LHCN-M2 (cell line): ENCODE results near the gene PRKAG2. TPM values are rescaled to one million over a fixed set of nuclear protein-coding genes. Genes with fewer than 3 reads are reported as not detected.
"Not testable (repeated sequence)": the region's sequence is repeated elsewhere in the genome, so short reads cannot be mapped to it uniquely, and the experiment has no call there.

Experiments
- DNase-seq: peaks from one replicate; pipeline ENCODE4 v3.0.0-alpha.2; 2012; ENCODE audit warnings: low read depth
- total RNA-seq: library from RNA; depleted of rRNA; stranded (reverse); fragments of >200 nt; gene quantifications from 2 replicates; pipeline ENCODE4 v1.2.3, GENCODE V29; 2014

Gene PRKAG2
- total RNA-seq, 1 experiment from 2014 or later: 24.2 TPM

- DNase-seq: no peak
Observed at GRCh38 chr7:151835636-151836035, 41.3 kb downstream of the PRKAG2 start.

DNA sequence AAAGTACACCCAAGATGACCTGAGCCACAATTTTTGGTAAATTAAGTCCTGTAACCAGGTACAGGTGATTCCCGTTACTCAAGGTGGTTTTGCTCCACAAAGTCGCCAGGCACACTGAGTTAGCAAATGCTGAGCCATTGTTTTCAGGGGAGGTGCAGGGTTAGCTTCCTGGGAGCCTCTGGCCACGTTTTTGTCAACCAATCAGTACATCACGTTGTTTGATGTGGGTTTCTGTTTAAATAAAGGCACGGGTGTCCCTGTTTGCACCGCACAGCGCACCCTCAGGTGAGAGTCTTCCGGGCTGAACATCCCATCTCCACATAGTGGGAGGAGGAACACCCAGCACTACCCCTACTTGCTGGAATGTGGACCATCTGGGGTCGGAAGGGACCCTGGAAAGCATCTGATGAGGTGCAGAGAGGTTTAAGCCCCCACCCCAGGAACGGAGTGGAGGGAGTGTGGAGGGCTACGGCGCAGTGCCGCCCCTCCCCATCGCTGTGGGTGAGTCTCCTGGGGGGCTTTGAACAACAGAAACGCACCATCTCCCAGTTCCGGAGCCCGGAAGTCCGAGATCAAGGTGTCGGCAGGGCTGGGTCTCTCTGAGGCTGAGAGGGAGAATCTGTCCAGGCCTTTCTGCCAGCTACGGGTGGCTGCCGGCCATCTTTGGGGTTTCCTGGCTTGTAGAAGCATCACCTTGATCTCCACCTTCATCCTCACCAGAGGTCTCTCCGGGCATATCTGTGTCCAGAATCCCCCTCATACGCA is 42.5 kb downstream of the PRKAG2 start:
- no peak for DNase-seq

DNA sequence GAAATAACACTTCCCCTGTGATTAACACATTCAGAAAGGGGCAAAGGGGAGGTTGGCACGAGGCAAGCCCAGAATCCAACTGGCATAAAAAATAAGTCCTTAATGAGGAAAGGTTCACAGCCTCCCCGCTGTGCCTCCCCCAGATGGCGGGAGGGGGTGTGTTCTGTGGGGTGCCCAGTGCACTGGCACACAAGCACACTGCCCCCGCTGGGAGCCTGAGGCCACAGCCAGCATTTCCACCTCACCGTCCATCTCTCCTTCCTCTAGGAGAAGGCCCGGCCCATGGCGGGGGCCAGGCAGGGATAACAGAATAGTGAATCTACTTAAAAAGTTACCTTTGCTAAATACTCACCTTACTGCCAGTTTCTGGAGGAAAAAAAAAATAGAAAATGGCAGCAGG is 43.2 kb downstream of the PRKAG2 start:
- DNase-seq: no peak

DNA sequence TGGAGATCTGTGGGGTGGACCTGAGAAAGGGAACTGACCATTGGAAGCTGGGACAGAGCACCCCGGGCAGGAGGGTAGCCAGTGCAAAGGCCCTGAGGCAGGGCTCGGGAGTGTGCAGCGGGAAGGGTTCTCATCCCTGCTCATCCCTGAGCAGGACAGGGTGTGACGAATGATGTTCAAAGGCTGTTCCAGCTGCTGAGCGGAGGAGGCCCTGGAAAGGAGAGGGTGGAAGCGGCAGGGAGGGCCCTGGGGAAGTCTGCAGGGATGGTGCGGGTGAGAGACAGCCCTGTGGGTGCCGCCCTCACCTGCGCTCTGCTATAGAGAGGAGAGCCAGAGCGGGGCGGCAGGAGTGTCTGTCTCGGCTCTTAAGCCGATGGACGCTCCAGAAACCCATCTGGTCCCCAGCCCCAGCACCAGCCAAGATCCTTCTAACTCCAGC is 43.7 kb downstream of the PRKAG2 start:
- no peak for DNase-seq

DNA sequence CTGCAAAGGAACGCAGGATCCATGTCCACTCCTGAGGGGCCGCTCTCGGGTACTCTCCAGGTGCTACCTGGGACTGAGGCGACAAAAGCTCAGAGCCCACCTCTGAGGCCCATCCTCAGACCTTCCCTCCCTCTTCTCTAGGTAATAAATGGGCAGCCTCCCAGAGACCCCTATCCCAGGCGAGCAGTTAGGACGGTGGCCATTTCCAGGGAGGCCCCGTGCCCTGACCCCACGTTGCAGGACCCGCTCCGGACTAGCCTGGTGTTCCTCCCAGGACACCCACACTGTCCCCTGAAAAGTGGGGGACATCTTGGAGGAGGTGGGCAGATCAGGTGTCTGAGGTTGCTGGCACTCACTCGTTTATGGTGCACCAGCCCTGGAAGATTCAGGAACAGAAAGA is 44.3 kb downstream of the PRKAG2 start:
- no peak for DNase-seq

- no peak for DNase-seq
Observed at GRCh38 chr7:151832138-151832537, 44.8 kb downstream of the PRKAG2 start.

DNA sequence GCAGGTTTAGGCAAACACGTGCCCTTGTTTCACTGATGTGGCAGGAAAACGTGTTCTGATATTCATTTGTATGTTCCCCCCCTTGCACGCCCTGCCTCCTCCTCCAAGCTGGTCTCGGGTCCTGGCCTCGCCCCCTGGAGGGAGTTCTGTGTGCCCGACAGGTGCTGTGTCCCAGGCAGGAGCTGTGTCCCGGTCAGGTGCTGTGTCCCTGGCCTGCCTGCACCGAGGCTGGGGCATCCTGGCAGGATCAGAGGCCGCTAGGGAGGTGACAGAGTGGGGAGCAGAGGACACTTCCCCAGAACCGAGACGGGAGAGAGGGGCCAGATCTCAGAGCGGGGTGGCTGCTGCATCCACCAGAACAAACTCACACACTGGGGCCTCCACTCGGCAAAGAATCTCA is 45.3 kb downstream of the PRKAG2 start:
- no peak for DNase-seq

- no peak for DNase-seq
Observed at GRCh38 chr7:151830121-151830830, 46.6 kb downstream of the PRKAG2 start.

- no peak for DNase-seq
Observed at GRCh38 chr7:151829707-151830106, 47.2 kb downstream of the PRKAG2 start.

- no peak for DNase-seq
Observed at GRCh38 chr7:151827620-151828019, 49.3 kb downstream of the PRKAG2 start.

- not testable (repeated sequence) for DNase-seq
Observed at GRCh38 chr7:151826316-151826715, 50.6 kb downstream of the PRKAG2 start.

GRCh38 chr7:151825721-151826120 is 51.2 kb downstream of the PRKAG2 start:
- DNase-seq: no peak

- no peak for DNase-seq
Observed at GRCh38 chr7:151824373-151824933, 52.5 kb downstream of the PRKAG2 start.

DNA sequence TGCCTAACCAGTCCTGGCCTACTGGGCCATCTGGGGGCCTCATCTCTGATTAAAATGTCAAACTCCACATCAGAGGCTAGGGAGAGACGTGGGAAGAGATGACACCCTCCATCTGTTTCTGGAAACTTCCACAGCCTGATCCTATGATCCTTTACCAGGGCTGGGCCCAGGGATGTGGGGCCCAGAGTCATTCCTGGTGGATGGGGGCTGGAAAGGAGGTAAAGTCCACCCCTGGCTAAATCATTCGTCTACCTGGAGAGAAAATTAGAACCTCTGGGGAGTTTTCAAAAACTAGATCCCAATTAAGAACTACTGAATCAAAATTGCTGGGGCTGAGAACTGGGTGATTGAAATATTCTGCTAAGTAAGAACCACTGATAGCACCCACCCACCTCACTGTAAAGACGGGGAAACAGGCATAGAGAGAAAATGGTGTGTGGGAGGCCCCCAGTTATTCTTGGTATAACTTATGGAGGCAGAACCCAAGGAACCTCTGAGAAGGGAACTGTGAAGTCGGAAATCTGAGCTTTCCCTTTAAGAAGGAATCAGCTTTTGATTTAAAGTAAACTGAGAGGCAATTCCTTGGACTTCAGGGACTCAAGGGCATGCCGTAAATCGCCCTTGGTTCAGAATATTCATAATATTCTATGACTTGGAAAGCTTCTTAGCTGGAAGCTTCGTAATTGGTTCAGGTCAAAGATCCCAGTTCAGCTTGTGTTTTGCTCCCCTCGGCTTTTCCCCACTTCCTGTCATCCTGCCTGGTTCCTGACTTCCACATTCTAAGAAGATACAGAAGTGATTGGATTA is 53.1 kb downstream of the PRKAG2 start:
- no peak for DNase-seq

DNA sequence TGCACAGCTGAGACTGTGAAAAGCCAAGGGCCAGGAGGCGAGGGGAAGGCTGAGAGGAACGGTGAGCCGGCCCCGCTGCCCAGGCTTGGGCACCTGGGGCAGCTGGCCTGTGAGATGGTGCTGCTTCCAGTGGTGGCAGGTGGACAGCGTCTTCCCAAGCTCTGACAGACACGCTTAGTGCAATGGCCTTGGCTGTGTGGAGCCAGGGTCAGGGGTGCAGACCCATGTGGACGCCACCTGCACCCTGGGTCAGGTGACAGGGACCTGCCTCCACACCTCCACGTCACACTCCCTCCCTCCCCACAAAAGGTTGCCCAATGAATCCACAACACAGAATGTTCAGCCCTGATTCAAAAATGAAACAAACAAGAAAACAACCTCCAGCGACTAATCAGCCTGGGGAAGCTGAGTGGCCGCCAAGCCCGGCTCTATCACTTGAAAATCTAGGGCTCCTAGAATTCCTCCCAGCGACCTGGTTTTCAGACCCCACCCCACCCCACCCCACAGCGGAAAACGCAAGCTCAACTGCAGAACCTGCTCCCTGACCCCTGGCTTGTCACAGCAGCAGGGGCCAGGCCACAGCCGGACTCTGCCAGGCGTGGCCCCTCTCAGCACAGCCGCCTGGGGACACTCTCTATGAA is 54.3 kb downstream of the PRKAG2 start:
- no peak for DNase-seq

GRCh38 chr7:151821806-151822540 is 54.9 kb downstream of the PRKAG2 start:
- no peak for DNase-seq

- no peak for DNase-seq
Observed at GRCh38 chr7:151821226-151821625, 55.7 kb downstream of the PRKAG2 start.

DNA sequence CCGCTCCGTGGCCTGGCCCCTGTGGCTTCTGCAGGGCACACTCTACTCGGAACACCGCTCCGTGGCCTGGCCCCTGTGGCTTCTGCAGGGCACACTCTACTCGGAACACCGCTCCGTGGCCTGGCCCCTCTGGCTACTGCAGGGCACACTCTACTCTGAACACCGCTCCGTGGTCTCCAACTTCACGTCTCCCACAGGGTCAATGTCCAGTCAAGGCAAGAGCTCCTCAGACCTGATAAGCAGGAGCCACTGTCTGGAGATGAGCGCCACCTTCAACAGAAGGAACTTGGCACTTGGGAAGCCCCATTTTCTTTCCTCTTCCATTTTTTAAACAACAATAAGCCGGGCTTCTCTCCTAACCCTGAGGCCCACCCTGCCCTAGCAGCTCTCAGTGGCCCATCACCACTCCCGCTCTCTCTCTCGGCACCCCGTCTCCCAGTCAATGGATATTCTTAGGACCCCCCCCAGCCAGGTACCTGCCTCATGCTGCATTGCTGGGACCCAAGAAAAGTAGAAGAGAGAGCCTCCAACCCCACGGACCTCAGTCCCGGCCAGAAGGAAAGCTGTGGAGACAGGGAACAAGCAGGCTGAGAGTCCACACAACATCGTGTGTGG is 56.3 kb downstream of the PRKAG2 start:
- DNase-seq: no peak

GRCh38 chr7:151819866-151820265 is 57.0 kb downstream of the PRKAG2 start:
- no peak for DNase-seq
